ENCODE data around the gene UNC5B. TPM values are rescaled to one million over a fixed set of nuclear protein-coding genes. Genes with fewer than 3 reads are reported as not detected.

UNC5B gene
- total RNA-seq, 1 experiment from 2014 or later: 49.6 TPM

GRCh38 chr10:71212318-71213126, at the start of gene UNC5B (continued):
- TF ChIP-seq AR (CRISPR knock-in tag; IDR thresholded peaks at IDR 0.05) (no peak), ZNF281 (CRISPR knock-in tag; IDR thresholded peaks at IDR 0.05) (no peak), ZBTB43 (CRISPR knock-in tag; IDR thresholded peaks at IDR 0.05) (no peak), FOXK1 (CRISPR knock-in tag; IDR thresholded peaks at IDR 0.05) (0 out of 2 replicates have a peak, but pooled peaks have one; percentile 47), ZNF532 (CRISPR knock-in tag; IDR thresholded peaks at IDR 0.05; ENCODE audit: borderline replicate concordance) (no peak), PRRX2 (CRISPR knock-in tag; IDR thresholded peaks at IDR 0.05) (no peak), TEAD1 (CRISPR knock-in tag; IDR thresholded peaks at IDR 0.05) (no peak), USF1 (CRISPR knock-in tag; IDR thresholded peaks at IDR 0.05) (no peak), E2F5 (CRISPR knock-in tag; IDR thresholded peaks at IDR 0.05) (peak; percentile 80), JAZF1 (CRISPR knock-in tag; IDR thresholded peaks at IDR 0.05) (no peak), ZNF416 (CRISPR knock-in tag; IDR thresholded peaks at IDR 0.05) (no peak), CREM (CRISPR knock-in tag; IDR thresholded peaks at IDR 0.05) (peak; percentile 75; the same call in 1 of the 2 replicates), ZNF317 (CRISPR knock-in tag; IDR thresholded peaks at IDR 0.05; ENCODE audit: borderline replicate concordance, low read depth) (no peak), TEAD4 (CRISPR knock-in tag; IDR thresholded peaks at IDR 0.05) (no peak), ZSCAN18 (CRISPR knock-in tag; IDR thresholded peaks at IDR 0.05) (no peak)
- TF ChIP-seq, protein P1, sequence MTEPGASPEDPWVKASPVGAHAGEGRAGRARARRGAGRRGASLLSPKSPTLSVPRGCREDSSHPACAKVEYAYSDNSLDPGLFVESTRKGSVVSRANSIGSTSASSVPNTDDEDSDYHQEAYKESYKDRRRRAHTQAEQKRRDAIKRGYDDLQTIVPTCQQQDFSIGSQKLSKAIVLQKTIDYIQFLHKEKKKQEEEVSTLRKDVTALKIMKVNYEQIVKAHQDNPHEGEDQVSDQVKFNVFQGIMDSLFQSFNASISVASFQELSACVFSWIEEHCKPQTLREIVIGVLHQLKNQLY (CRISPR knock-in tag; IDR thresholded peaks at IDR 0.05): no peak
- TF ChIP-seq, protein P2, sequence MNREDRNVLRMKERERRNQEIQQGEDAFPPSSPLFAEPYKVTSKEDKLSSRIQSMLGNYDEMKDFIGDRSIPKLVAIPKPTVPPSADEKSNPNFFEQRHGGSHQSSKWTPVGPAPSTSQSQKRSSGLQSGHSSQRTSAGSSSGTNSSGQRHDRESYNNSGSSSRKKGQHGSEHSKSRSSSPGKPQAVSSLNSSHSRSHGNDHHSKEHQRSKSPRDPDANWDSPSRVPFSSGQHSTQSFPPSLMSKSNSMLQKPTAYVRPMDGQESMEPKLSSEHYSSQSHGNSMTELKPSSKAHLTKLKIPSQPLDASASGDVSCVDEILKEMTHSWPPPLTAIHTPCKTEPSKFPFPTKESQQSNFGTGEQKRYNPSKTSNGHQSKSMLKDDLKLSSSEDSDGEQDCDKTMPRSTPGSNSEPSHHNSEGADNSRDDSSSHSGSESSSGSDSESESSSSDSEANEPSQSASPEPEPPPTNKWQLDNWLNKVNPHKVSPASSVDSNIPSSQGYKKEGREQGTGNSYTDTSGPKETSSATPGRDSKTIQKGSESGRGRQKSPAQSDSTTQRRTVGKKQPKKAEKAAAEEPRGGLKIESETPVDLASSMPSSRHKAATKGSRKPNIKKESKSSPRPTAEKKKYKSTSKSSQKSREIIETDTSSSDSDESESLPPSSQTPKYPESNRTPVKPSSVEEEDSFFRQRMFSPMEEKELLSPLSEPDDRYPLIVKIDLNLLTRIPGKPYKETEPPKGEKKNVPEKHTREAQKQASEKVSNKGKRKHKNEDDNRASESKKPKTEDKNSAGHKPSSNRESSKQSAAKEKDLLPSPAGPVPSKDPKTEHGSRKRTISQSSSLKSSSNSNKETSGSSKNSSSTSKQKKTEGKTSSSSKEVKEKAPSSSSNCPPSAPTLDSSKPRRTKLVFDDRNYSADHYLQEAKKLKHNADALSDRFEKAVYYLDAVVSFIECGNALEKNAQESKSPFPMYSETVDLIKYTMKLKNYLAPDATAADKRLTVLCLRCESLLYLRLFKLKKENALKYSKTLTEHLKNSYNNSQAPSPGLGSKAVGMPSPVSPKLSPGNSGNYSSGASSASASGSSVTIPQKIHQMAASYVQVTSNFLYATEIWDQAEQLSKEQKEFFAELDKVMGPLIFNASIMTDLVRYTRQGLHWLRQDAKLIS (CRISPR knock-in tag; IDR thresholded peaks at IDR 0.05; ENCODE audit: borderline replicate concordance): no peak

Data from WTC11 (cell line).